Panc1 (cell line): Measurements from ENCODE around the gene ING4.

Experiments
- SIN3A ChIP-seq: IDR thresholded peaks from 2 replicates; pipeline ENCODE4 v1.6.1; 2012; ENCODE audit warnings: low read depth, mild to moderate bottlenecking, low read length, moderate library complexity, borderline replicate concordance; ENCODE audit not compliant: insufficient read depth
- TCF7L2 ChIP-seq: IDR thresholded peaks from 2 replicates; pipeline ENCODE4 v1.6.1; 2011; ENCODE audit warnings: mild to moderate bottlenecking, low read depth, low read length, inconsistent platforms
- TF ChIP-seq, protein P1 (sequence below): fragments of 450-650 bp; IDR thresholded peaks from 2 replicates; pipeline ENCODE4 v1.5.1; 2017; ENCODE audit warnings: mild to moderate bottlenecking

DNA sequence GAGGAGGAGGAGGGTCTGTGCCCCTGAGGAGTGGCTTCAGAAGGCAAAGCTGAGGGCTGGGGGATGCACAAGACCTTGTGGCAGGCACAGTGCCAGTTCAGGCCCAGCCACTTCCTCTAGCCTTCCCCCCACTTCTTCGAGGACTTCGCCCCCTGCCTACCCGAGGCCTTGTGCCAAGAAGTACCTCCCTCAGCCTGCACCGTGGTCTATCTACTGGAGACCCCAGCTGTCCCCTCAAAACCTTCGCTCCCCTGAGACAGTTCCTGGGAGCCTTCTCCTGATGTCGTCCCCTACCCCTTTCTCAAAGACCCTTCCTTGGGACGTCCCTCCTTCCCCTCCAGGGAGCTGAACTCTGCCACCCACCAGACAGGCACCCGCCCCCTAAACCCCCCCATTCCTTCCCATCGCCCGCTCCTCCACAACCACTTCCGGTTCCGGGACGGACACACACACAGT is 25.7 kb upstream of the ING4 start:
- no peak for TF ChIP-seq SIN3A
- TF ChIP-seq, protein P1, sequence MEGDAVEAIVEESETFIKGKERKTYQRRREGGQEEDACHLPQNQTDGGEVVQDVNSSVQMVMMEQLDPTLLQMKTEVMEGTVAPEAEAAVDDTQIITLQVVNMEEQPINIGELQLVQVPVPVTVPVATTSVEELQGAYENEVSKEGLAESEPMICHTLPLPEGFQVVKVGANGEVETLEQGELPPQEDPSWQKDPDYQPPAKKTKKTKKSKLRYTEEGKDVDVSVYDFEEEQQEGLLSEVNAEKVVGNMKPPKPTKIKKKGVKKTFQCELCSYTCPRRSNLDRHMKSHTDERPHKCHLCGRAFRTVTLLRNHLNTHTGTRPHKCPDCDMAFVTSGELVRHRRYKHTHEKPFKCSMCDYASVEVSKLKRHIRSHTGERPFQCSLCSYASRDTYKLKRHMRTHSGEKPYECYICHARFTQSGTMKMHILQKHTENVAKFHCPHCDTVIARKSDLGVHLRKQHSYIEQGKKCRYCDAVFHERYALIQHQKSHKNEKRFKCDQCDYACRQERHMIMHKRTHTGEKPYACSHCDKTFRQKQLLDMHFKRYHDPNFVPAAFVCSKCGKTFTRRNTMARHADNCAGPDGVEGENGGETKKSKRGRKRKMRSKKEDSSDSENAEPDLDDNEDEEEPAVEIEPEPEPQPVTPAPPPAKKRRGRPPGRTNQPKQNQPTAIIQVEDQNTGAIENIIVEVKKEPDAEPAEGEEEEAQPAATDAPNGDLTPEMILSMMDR = no peak
- TF ChIP-seq TCF7L2 = no peak
